Measurements from ENCODE around the gene OLFML2B. TPM values are rescaled to one million over a fixed set of nuclear protein-coding genes. Genes with fewer than 3 reads are reported as not detected.

The OLFML2B gene
- not detected for polyA plus RNA-seq (2012; ENCODE audit: insufficient read depth, insufficient read length, low read depth)

- Histone ChIP-seq H3K9me3 (no peaks in the 10 kb centered on the region), H3K27me3 (peaks cover 13% of the 10 kb centered on the region), H3K36me3 (no peaks in the 10 kb centered on the region), H3K4me1 (peaks cover 8% of the 10 kb centered on the region), H3K4me3 (ENCODE audit: low read depth, low read length) (peak within 1 kb of the TSS; percentile 84)
- DNase-seq: peak; percentile 81
- TF ChIP-seq CTCF (IDR thresholded peaks at IDR 0.05; ENCODE audit: low read depth, low read length): peak; percentile 35
Measured at GRCh38 chr1:162023547-162024501, at the start of gene OLFML2B. Gene OLFML2B, minus strand, starts transcription at chr1:162023869. Its CDS starts 439 bp downstream, at chr1:162023430.

GRCh38 chr1:162072740-162073139 is 49.1 kb upstream of the OLFML2B start:
- no peak for TF ChIP-seq CTCF (IDR thresholded peaks at IDR 0.05; ENCODE audit: low read depth, low read length)
- Histone ChIP-seq H3K36me3 (no peaks in the 10 kb centered on the region), H3K9me3 (no peaks in the 10 kb centered on the region), H3K4me3 (ENCODE audit: low read depth, low read length) (no peak overlapping the region), H3K27me3 (no peaks in the 10 kb centered on the region), H3K4me1 (peaks cover under 1% of the 10 kb centered on the region)
- DNase-seq: no peak

- DNase-seq: no peak
- H3K4me3 ChIP-seq (ENCODE audit: low read depth, low read length): peak overlapping the region; percentile 84
- no peaks in the 10 kb centered on the region for H3K36me3 ChIP-seq
- peaks cover 6% of the 10 kb centered on the region for H3K4me1 ChIP-seq
- H3K27me3 ChIP-seq: no peaks in the 10 kb centered on the region
- H3K9me3 ChIP-seq: no peaks in the 10 kb centered on the region
- TF ChIP-seq CTCF (IDR thresholded peaks at IDR 0.05; ENCODE audit: low read depth, low read length): no peak
Measured at GRCh38 chr1:162070825-162071224, 47.2 kb upstream of the OLFML2B start.

- peaks cover 6% of the 10 kb centered on the region for H3K4me1 ChIP-seq
- DNase-seq: no peak
- H3K27me3 ChIP-seq: no peaks in the 10 kb centered on the region
- no peak for TF ChIP-seq CTCF (IDR thresholded peaks at IDR 0.05; ENCODE audit: low read depth, low read length)
- H3K36me3 ChIP-seq: no peaks in the 10 kb centered on the region
- no peaks in the 10 kb centered on the region for H3K9me3 ChIP-seq
- H3K4me3 ChIP-seq (ENCODE audit: low read depth, low read length): peak overlapping the region; percentile 84
Measured at GRCh38 chr1:162070094-162070748, 46.6 kb upstream of the OLFML2B start.

- H3K4me3 ChIP-seq (ENCODE audit: low read depth, low read length): peak within 1 kb of the TSS; percentile 84
- H3K27me3 ChIP-seq: no peaks in the 10 kb centered on the region
- no peak for TF ChIP-seq CTCF (IDR thresholded peaks at IDR 0.05; ENCODE audit: low read depth, low read length)
- H3K9me3 ChIP-seq: no peaks in the 10 kb centered on the region
- H3K36me3 ChIP-seq: no peaks in the 10 kb centered on the region
- DNase-seq: peak; percentile 91
- peaks cover 6% of the 10 kb centered on the region for H3K4me1 ChIP-seq
Measured at GRCh38 chr1:162069334-162070093, 45.8 kb upstream of the OLFML2B start, which contains the start of gene NOS1AP. Gene NOS1AP, plus strand, starts transcription at chr1:162069691. Its CDS starts 487 bp downstream, at chr1:162070178.
